Stimulated activated CD4-positive, alpha-beta T cell treated with anti-CD3 and anti-CD28 coated beads, Interleukin-2, amount 100 ng/mL, for 4 hours (primary cell): ENCODE data around the gene MT4.

ENCODE experiments used
- DNase-seq: peaks from one replicate; pipeline ENCODE4 v3.0.0-alpha.2; 2020; ENCODE audit warnings: low read depth

Gene MT4

DNA sequence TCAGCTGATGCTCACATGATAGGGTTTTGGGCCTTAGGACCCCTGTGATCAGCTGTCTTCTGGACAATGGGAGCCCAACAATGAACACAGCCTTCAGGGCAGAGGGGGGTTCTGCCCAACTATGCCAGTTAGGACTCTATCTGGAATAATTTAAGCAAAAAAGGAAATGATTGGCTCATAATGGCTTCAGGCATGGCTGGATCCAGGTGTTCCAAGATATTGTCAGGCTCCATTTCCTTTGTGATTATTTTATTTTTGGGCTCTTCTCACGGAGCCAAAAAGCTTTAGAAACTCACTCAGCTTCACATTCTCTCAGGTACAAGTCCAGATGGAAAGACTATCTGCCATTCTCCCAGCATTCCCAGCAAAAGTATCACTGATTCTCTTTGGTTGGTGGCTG lies 40.6 kb downstream of the MT4 start:
- DNase-seq: no peak

DNA sequence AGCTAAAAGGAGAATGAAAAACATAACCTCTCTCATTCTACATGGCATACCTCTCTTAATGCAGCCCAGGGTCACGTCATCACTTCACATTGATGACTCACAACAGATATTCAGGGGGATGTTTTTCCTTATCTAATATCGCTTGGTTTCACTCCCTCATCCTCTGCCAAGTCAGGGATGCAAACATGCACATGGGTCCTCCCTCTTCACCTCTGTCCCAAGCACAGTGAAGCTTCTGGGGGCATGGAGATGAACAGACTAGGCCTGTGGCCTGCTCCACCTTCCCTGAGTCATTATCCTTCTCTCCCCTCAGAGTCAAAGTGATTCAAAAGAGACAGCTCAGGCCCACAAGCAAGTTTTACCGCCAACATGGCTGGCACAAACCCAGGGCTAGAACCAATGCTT lies 41.2 kb downstream of the MT4 start:
- no peak for DNase-seq

DNA sequence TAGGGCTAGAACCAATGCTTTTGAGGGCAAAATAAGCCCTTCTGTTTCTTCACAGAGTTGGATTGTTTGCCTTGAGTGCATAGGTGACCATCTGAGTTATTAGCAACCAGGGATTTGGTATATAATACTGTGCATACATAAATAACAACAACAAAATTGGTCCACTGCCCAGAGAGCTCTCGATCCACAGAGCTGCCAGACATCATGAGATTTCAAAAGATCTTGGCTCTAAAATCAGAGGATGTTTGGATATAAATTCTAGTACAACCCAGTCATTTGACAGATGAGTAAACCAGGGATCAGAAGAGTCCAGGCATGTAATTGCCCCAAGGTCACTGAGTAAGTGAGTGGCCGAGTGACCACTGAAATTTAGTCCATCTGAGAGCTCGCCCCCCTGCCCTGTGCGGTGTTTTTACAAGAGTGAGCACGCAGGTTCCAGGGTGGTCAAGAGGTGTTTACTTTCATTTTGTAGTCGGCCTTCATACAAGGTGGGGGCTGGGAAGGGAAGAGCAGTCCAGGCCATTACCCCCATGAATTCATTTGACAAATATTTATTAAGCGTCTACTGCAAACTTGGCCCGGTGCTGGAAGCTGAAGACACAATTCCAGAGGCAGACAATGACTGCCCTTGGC lies 41.7 kb downstream of the MT4 start:
- no peak for DNase-seq

DNA sequence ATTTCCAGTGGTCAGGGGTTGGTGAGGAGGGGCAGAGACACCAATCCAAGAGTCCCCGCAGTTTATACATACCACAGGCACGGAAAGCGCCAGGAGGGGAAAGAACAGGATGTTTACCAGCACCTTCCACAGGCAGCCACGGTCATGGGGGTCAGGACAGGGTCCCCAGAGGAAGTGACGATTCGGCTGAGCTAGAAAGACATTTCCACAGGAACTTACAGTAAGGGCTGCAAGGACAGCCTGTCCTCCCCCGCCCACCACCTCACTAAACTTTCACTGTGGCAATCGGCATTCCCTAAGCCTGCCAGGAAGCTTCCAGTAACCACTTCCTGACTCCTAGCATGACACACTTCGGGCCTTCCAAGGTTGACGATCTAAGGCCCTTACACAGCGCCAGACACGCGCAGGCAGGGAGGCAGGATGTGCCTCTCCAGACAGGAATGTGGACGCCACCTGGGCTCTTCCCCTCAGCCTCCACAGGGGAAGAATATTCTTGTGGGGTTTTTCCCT lies 42.3 kb downstream of the MT4 start:
- DNase-seq: no peak

DNA sequence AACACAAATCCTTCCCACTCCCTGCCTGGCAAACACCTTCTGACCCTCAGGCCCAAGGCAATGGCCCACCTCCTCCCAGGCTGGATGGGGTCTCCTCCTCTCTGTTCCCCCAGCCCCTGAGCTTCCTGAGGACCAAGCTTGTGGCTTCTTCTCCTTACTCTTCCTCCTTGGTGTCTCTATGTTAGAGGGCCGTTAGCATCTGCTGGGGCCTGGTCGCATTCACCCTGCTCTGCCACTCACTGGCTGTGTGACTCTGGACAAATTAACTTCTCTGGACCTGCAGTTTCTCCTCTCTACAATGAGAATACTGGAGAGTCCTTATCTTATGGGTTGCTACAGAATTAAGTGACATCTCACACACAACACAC lies 42.8 kb downstream of the MT4 start:
- DNase-seq: no peak

DNA sequence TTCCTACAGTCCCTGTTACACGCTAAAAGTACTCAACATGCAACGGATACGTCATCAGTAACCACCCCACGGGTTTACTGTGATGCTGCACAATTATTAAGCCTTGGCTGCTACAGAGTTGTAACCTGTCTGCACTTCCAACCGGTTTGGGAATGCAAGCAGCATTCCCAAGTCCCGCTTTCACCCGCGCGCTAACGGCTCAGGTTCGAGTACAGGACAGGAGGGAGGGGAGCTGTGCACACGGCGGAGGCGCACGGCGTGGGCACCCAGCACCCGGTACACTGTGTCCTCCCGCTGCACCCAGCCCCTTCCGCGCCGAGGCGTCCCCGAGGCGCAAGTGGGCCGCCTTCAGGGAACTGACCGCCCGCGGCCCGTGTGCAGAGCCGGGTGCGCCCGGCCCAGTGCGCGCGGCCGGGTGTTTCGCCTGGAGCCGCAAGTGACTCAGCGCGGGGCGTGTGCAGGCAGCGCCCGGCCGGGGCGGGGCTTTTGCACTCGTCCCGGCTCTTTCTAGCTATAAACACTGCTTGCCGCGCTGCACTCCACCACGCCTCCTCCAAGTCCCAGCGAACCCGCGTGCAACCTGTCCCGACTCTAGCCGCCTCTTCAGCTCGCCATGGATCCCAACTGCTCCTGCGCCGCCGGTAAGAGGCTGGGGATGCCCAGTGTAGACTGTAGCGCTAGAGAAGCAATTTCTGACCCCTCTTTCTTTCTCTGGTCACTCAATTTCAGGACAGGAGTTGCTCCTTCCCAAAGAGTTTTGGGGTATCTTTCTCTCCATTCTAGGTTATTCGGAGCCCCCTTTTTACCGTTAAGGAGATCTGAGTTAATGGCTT lies 43.4 kb downstream of the MT4 start, which contains the start of gene MT2A:
MT2A (plus strand) TSS at position 542 of the 833 bp plus-strand sequence; CDS start at position 614, 72 bp downstream.
- DNase-seq: peak; percentile 83

DNA sequence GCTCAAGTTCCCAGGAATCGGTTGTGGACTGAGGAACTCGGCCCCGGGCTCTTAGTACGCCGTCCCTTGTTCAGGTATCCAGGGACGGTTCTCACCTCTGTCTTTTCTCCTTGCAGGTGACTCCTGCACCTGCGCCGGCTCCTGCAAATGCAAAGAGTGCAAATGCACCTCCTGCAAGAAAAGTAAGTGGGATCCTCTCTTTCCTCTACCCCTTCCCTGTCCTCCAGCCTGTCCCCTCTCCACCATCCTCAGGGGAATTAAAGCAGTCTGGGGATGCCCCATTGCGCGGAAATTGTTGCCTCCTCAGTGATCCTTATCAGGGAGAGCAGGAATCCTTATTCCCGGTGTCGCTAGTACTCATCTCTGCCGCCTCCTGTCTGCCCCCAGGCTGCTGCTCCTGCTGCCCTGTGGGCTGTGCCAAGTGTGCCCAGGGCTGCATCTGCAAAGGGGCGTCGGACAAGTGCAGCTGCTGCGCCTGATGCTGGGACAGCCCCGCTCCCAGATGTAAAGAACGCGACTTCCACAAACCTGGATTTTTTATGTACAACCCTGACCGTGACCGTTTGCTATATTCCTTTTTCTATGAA lies 44.1 kb downstream of the MT4 start:
- no peak for DNase-seq

DNA sequence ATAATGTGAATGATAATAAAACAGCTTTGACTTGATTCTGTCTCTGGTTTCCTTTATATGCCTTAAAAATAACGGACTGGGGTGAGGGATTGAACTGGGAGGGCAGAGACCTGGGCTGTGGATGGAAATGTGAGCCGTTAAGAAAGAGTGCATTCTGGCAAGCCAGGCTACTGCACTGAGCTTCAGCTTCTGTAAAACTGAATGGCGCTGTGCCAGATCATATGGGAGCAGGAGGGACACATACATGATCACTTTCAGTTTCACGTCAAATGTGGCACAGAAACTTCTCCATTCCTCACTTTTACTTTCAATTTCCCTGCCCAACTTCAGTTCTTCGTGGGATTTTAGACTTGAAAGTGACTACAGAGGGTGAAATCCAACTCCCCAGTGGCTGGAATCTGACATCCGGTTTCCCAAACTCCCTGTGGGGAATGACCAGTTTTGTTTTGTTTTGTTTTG lies 44.6 kb downstream of the MT4 start:
- DNase-seq: peak; percentile 72

DNA sequence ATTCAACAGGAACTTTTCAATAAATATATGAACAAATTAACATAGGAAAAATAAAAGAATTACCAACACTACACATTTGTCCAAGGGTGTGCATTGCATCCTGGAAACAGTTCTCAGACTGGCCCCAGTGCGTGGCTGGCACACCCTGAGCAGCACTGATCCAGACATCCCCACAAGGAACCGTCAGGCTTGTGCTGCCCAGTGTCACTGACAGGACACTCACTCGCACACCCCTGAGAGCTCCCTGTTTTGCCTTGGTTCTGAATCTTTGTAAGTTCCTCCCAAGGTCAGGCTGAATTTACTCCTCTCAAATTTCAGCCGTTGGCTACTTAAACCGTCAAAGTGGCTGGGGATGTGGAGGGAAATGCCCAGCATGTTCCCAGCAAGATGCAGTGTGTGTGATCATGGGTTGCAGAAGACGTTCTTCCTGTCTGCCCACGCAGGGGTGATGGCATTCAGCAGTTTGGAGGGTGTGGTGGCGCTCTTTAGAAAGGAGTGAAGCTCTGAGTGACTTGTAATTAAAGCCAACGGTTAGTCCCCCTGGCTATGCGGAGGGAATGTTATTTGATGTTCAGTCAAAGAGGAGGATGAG lies 45.2 kb downstream of the MT4 start:
- DNase-seq: peak; percentile 76

DNA sequence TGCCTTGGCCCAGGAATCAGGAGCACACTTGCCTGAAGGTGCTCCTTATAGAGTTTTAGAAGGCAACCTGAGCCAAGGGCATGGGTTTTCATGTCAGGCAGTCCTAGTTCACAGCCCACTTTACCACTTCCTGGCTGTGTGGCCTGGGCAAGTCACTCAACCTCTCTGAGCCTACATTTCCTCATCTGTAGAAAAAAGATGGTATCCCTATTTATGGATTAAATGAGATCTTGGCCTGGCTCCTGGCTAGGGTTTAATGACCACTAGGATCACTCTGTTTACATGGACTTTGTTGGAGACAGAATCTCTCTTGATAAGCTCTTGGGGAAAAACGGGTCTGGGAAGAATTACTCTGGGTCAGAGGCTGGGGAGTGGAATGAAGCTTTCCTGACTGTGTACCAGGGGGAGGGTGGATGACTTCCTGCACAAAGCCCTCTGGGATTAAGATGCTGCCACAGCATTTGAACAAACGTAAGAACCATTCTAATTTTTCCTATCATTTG lies 45.8 kb downstream of the MT4 start:
- DNase-seq: peak; percentile 26

DNA sequence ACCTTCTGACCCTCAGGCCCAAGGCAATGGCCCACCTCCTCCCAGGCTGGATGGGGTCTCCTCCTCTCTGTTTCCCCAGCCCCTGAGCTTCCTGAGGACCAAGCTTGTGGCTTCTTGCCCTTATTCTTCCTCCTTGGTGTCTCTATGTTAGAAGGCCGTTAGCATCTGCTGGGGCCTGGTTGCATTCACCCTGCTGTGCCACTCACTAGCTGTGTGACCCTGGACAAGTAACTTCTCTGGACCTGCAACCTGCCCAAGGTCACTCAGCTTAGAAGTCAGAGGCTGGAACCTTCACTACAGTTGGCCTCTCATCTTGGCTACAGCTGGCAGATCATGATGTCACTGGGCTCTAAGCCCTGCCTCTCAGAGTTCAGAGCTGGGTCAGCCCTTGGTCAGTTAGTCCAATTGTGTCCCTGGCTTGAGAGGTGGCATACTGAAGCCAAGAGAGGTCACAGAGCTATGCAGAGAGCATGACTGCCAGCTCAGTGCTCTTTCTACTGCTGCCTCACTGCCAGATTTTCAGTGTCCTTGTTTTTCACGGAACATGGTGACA lies 46.5 kb downstream of the MT4 start:
- no peak for DNase-seq

DNA sequence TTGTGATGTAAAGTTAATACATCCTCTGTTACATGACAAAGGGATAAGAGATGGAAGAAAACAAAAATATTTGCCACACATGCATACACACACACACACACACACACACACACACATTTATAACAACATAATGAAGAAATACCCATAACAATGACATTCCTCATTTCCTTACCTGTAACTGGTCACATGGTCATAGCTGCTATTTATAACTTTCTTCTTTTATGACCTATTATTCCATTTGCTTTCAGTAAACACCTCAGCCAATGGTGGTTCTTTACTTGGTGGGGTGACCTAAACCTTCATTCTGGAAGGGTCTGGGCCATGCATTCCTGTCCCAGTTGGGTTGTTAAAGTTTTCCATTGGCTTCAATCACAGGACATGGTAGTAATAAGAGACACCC lies 48.8 kb downstream of the MT4 start:
- DNase-seq: no peak

DNA sequence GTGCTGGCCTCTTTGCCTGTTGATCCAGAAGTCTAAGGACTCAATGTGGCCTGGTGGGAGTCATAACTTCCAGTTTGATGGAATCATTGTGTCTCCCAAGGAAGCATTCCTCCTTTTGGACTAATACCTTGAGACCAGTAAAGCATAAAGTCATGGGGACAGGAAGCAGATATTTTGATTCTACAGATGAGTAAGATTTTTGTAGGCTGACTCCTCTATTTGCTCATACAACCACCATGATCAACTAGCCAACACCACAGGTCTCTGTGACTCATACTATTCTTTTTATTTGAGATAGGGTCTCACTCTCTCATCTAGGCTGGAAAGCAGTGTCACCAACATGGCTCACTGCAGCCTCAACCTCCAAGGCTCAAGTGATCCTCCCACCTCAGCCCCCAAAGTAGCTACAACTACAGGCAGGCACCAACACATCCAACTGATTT lies 49.7 kb downstream of the MT4 start:
- DNase-seq: no peak

DNA sequence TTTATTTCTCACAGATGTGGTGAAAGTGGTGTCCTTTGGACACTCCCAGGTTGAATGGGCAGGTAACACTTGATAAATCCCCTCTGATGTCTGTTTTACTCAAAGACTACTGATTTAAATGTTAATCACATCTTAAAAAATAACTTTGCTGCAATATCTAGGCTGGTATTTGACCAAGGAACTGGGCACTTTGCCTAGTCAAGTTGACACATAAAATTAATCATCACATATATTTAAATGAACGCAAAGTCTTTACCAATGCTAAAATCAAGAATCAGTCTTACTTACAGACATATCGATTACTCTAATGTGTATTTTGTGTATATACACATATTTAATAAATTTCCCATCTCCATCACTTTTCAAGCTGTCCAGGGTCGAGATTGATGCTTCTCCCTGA lies 50.5 kb downstream of the MT4 start:
- no peak for DNase-seq

DNA sequence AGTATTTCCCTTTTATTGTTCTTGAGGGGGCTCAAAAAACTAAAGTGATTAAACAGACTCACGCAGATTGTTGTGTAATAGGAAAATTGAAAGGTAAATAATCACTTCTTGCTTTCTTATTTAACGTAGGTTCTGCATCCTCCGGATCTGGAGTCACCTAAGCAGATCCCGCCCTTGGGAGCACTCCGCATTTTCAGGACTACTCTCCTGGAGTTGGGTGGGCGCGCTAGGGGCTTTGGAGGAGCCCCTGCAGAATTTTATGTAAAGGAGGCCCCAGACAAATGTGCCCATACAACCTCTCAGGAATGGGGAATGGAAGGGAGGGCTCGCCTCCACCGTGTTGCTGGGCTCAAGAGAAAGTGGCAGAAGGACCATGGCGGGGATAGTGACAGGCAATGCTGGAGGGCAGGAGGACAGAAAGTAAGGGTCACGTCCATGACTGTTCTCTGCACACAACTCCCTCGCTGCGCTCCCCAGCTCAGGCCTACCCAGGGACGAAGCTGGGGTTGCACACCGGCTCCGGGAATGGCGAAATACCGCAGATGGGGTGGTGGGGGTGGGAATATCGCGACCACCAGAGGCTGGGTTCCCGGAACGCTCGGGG lies 51.8 kb downstream of the MT4 start:
- DNase-seq: no peak

DNA sequence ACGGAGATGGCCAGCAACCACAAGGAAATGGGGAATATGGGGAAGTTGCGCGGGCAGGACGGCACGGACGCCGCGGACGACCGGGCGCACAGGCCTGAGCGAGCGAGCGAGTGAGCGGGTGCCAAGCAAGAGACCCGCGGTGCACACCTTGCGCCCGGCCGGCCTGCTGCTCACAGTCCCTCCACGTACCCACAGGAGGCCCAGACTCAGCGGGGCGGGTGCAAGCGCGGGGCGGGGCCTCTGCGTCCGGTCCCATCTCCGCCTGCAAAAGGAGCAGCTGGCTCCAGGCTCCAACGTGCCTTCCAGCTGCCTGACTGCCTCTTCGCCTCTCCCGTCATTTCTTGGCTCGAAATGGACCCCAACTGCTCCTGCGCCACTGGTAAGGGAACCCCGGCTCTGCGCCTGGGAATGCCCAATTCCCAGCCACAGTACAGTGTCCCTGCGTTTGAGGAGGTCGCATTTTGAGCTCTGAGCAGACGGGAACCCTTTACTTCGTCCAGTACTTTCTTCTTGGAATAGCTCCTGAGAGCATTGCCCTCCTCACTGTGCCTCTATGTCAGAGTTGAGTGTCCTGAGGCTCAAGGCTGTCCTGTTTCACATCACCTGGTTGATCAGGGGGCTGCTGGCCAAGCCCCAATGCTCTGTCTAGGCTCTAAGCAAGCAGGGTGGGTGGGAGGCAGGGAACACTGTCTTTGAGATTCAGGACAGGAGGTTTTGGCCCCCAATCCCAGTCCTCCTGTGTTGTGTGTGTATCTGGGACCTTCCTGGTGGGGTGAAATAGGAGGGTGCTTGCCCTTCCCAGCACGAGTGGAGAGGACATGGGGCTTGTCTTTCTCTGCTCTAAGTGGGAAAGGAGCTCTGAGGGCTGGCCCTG lies 52.6 kb downstream of the MT4 start:
- peak; percentile 35 for DNase-seq

DNA sequence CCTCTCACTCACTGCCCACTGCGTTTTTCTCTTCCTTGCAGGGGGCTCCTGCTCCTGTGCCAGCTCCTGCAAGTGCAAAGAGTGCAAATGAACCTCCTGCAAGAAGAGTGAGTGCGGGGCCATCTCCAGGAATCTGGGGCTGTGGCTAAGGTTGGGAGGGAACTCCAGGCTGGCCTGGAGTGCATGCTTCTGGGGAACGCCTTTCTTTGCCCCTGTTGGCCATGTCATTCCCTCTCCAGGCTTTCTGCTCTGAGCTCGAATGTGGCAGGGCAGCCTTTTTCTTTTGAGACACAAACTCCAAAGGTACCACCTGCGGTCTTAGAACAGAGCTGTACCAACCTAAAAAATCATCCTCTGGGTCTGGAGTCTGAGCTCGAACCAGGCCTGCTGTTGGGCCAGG lies 53.3 kb downstream of the MT4 start:
- DNase-seq: no peak
